ENCODE data around the gene TMEM119. TPM values are rescaled to one million over a fixed set of nuclear protein-coding genes. Genes with fewer than 3 reads are reported as not detected.

Gene TMEM119
- total and polyA plus RNA-seq, 9 of the 15 experiments (the other 6 are each of a cell fraction or from before 2014, with no cell fraction given), result 0.18 TPM; not detected in 8

DNA sequence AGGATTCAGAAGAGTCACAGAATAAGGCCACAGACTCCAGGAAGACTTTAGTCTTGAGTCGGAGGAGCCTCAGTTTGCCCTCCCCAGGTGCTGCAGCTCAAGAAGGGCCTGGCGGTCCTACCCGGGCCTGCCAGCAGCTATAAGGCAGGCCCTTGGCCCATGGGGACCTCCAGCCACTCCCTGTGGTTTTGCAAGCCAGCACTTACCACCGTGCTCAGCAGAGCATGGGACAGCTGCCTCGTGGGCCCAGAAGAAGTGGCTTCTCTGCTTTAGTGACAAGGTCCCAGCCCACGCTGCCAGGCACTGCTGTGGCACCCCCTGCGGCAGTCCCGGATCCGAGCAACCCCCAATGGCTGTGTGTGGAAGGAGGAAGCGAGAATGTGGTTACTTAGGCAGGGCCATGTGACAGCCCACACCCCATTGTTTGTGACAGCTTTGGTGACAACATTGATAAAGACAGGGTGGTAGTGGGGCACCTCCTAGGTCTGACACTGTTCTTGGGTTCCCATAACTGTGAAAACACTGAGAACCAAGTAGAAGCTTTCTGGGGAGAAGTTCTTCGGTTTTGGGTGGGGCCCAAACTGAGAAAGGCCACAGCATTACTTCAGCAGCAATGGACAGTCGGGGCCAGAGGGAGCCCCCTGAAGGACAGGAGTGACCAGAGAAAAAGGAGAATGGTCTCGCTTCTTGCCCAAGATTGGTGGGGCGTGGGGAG lies 35.8 kb upstream of the TMEM119 start, which contains the start of gene SELPLG (continued):
- TF ChIP-seq, protein P1, sequence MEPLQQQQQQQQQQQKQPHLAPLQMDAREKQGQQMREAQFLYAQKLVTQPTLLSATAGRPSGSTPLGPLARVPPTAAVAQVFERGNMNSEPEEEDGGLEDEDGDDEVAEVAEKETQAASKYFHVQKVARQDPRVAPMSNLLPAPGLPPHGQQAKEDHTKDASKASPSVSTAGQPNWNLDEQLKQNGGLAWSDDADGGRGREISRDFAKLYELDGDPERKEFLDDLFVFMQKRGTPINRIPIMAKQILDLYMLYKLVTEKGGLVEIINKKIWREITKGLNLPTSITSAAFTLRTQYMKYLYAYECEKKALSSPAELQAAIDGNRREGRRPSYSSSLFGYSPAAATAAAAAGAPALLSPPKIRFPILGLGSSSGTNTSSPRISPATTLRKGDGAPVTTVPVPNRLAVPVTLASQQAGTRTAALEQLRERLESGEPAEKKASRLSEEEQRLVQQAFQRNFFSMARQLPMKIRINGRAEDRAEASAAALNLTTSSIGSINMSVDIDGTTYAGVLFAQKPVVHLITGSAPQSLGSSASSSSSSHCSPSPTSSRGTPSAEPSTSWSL (CRISPR knock-in tag; IDR thresholded peaks at IDR 0.05; ENCODE audit: borderline replicate concordance), result 0 out of 2 replicates have a peak, but pooled peaks have one; percentile 66
- TF ChIP-seq TCFL5 (CRISPR knock-in tag; conservative IDR thresholded peaks at IDR 0.05) (no peak), ZNF780A (CRISPR knock-in tag; IDR thresholded peaks at IDR 0.05) (no peak), PHF21A (IDR thresholded peaks at IDR 0.05; ENCODE audit: borderline replicate concordance, low read depth) (no peak), RBM14 (IDR thresholded peaks at IDR 0.05; ENCODE audit: borderline replicate concordance, insufficient read depth, low read depth, low read length) (no peak), U2AF2 (optimal IDR thresholded peaks at IDR 0.05; ENCODE audit: low read depth, low read length) (no peak), MAFF (IDR thresholded peaks at IDR 0.05; ENCODE audit: low read length) (no peak), ZC3H4 (CRISPR knock-in tag; IDR thresholded peaks at IDR 0.05; ENCODE audit: borderline replicate concordance) (no peak), CBX1 (IDR thresholded peaks at IDR 0.05; ENCODE audit: low read depth) (no peak), SPI1 (IDR thresholded peaks at IDR 0.05; ENCODE audit: borderline replicate concordance, low read depth, low read length) (no peak), KLF13 (tag; IDR thresholded peaks at IDR 0.05; ENCODE audit: borderline replicate concordance, low read depth) (no peak), MCM3 (IDR thresholded peaks at IDR 0.05) (no peak), ZNF124 (CRISPR knock-in tag; IDR thresholded peaks at IDR 0.05) (no peak), PURB (CRISPR knock-in tag; IDR thresholded peaks at IDR 0.05; ENCODE audit: low read depth) (no peak), TEAD2 (tag; IDR thresholded peaks at IDR 0.05) (no peak), IRF2 (CRISPR knock-in tag; IDR thresholded peaks at IDR 0.05) (no peak), ARHGAP35 (IDR thresholded peaks at IDR 0.05; ENCODE audit: partially characterized antibody) (no peak), BCOR (IDR thresholded peaks at IDR 0.05) (no peak)
- TF ChIP-seq, protein P2, sequence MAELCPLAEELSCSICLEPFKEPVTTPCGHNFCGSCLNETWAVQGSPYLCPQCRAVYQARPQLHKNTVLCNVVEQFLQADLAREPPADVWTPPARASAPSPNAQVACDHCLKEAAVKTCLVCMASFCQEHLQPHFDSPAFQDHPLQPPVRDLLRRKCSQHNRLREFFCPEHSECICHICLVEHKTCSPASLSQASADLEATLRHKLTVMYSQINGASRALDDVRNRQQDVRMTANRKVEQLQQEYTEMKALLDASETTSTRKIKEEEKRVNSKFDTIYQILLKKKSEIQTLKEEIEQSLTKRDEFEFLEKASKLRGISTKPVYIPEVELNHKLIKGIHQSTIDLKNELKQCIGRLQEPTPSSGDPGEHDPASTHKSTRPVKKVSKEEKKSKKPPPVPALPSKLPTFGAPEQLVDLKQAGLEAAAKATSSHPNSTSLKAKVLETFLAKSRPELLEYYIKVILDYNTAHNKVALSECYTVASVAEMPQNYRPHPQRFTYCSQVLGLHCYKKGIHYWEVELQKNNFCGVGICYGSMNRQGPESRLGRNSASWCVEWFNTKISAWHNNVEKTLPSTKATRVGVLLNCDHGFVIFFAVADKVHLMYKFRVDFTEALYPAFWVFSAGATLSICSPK (IDR thresholded peaks at IDR 0.05; ENCODE audit: borderline replicate concordance), result no peak
- TF ChIP-seq, protein P3, sequence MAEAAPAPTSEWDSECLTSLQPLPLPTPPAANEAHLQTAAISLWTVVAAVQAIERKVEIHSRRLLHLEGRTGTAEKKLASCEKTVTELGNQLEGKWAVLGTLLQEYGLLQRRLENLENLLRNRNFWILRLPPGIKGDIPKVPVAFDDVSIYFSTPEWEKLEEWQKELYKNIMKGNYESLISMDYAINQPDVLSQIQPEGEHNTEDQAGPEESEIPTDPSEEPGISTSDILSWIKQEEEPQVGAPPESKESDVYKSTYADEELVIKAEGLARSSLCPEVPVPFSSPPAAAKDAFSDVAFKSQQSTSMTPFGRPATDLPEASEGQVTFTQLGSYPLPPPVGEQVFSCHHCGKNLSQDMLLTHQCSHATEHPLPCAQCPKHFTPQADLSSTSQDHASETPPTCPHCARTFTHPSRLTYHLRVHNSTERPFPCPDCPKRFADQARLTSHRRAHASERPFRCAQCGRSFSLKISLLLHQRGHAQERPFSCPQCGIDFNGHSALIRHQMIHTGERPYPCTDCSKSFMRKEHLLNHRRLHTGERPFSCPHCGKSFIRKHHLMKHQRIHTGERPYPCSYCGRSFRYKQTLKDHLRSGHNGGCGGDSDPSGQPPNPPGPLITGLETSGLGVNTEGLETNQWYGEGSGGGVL (CRISPR knock-in tag; IDR thresholded peaks at IDR 0.05), result no peak
- TF ChIP-seq, protein P4, sequence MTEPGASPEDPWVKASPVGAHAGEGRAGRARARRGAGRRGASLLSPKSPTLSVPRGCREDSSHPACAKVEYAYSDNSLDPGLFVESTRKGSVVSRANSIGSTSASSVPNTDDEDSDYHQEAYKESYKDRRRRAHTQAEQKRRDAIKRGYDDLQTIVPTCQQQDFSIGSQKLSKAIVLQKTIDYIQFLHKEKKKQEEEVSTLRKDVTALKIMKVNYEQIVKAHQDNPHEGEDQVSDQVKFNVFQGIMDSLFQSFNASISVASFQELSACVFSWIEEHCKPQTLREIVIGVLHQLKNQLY (CRISPR knock-in tag; conservative IDR thresholded peaks at IDR 0.05), result no peak
- TF ChIP-seq, protein P5, sequence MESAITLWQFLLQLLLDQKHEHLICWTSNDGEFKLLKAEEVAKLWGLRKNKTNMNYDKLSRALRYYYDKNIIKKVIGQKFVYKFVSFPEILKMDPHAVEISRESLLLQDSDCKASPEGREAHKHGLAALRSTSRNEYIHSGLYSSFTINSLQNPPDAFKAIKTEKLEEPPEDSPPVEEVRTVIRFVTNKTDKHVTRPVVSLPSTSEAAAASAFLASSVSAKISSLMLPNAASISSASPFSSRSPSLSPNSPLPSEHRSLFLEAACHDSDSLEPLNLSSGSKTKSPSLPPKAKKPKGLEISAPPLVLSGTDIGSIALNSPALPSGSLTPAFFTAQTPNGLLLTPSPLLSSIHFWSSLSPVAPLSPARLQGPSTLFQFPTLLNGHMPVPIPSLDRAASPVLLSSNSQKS (CRISPR knock-in tag; IDR thresholded peaks at IDR 0.05), result no peak
